Brain microvascular endothelial cell (primary cell): ENCODE data around the gene TRIM9.
"Not testable (repeated sequence)": the region's sequence is repeated elsewhere in the genome, so short reads cannot be mapped to it uniquely, and the experiment has no call there.

ENCODE experiments used
- DNase-seq: peaks from one replicate; pipeline ENCODE4 v3.0.0-alpha.2; 2020
- H3K27ac ChIP-seq: fragments of 250-450 bp; sonication (Bioruptor Pico); 2 replicates; pipeline ENCODE4 v1.5.1; 2020; ENCODE audit warnings: mild to moderate bottlenecking, moderate library complexity
- H3K27me3 ChIP-seq: fragments of 250-450 bp; sonication (Bioruptor Pico); replicated peaks from 2 replicates; pipeline ENCODE4 v1.5.1; 2020; ENCODE audit warnings: mild to moderate bottlenecking
- H3K36me3 ChIP-seq: fragments of 250-450 bp; sonication (Bioruptor Pico); replicated peaks from 2 replicates; pipeline ENCODE4 v1.5.1; 2020; ENCODE audit warnings: mild to moderate bottlenecking
- H3K4me3 ChIP-seq: 2 replicates; pipeline ENCODE4 v1.5.1; 2011; ENCODE audit warnings: low read depth, mild to moderate bottlenecking, control low read depth, low read length, moderate library complexity
- CTCF ChIP-seq: IDR thresholded peaks from 2 replicates; pipeline ENCODE4 v1.5.1; 2011; ENCODE audit warnings: low read depth, mild to moderate bottlenecking, moderate library complexity, low read length, control low read depth, inconsistent platforms; ENCODE audit errors: missing control alignments
- in situ Hi-C: cut with HindIII; loops from 2 replicates; pipeline ENCODE4 v1.10.0; 2017; ENCODE audit warnings: low sequenced_read_pairs, low pct_ligation_motif_present

TRIM9 gene

GRCh38 chr14:50957296-50957695 lies 137.6 kb downstream of the TRIM9 start:
- Histone ChIP-seq H3K4me3 (no peak overlapping the region), H3K27me3 (no peaks in the 10 kb centered on the region), H3K36me3 (no peaks in the 10 kb centered on the region), H3K27ac (peak overlapping the region; percentile 31)
- peak; percentile 63 for DNase-seq
- TF ChIP-seq CTCF = peak; percentile 19
- in situ Hi-C loops = no loop called here

DNA sequence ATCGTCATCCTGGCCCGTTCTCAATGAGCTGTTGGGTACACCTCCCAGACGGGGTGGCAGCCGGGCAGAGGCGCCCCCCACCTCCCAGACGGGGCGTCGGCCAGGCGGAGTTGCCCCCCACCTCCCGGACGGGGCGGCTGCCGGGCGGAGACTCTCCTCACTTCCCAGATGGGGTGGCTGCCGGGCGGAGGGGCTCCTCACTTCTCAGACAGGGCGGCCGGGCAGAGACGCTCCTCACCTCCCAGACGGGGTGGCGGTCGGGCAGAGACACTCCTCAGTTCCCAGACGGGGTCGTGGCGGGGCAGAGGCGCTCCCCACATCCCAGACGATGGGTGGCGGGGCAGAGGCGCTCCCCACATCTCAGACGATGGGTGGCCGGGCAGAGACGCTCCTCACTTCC lies 138.5 kb downstream of the TRIM9 start:
- in situ Hi-C loops, H3K27me3 ChIP-seq, H3K36me3 ChIP-seq, DNase-seq, H3K27ac ChIP-seq, H3K4me3 ChIP-seq: not testable (repeated sequence)

DNA sequence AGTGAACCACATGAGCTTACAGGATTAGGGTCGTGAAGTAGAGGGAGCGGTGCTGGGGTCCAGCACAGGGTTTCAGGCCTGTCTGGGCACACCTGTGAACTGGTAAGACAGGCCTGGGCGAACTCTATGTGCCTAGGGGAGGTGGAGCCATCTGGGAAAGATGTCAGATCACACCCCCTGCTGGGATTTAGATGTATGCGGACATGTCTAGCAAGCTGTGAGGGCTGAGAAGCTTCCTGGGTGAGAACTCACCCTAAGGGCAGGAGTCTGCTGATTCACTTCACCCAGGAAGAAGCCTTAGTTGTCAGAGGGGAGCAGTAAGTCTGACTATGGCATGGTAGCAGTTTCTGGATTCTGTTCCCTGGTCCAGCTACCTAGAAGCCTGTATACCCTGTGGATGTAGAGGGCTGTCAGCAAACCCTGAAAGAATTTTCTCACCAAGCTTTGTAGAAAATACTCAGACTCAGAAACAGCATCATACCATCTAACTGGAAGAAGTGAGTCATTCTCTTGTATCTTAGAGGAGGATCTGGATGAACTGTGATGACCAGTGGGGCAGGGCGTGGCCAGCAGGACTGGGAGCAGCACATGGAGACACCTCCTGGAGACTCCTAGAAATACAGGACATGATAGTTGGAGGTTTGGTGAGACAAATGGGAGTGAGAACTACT lies 139.4 kb downstream of the TRIM9 start:
- in situ Hi-C loops = no loop called here

DNA sequence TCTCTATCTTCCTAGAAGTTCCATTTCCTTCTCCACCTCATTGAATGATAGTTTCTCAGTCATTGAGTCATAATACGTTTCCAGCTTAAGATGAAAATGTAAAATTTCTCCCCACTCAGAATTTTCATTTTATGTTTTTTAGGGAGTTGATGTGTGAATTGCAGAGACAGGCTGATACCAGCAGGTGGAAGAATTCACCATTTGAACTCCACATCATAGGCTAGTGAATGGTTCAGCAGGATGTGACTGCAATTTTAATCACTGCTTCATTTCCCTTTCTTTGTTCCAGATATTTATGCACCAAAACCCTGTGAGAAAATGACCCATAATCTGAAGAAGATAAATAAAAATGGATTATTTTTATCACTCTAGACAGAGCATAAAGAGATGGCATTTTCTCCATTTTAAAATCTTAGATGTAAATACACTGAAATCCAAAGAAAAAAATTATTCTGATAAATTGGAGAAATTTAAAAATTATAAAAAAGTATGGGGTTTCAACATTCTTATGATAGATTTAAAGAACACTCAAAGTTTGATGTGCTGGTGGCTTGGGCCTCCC lies 140.0 kb downstream of the TRIM9 start:
- DNase-seq = peak; percentile 61
- TF ChIP-seq CTCF = peak; percentile 75
- Histone ChIP-seq H3K36me3 (no peaks in the 10 kb centered on the region), H3K4me3 (no peak overlapping the region), H3K27me3 (no peaks in the 10 kb centered on the region), H3K27ac (peak overlapping the region; percentile 96)
- in situ Hi-C loops = no loop called here

More for the DNA sequence above, 139.4 kb downstream of the TRIM9 start:
- DNase-seq = peak; percentile 98
- H3K27me3 ChIP-seq = no peaks in the 10 kb centered on the region
- no peak overlapping the region for H3K4me3 ChIP-seq
- TF ChIP-seq CTCF = peak; percentile 74
- H3K27ac ChIP-seq = peak overlapping the region; percentile 96
- no peaks in the 10 kb centered on the region for H3K36me3 ChIP-seq

DNA sequence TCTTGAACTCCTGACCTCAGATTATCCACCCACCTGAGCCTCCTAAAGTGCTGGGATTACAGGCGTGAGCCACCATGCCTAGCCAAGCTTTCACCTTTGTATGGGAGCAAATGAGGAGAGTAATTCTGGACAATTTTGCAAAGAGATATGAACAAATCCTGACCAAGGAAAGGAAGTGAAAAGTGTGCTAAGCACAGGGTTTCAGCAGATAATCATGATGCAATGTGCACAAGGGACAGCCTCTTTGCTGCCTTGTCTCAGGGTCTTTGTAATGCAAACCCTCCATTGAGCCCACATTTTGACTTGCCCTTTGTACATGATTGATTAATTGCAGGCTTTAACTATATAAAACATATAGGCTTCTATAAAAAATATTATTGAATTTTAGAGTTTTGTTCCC lies 141.4 kb downstream of the TRIM9 start:
- in situ Hi-C loops = no loop called here
- Histone ChIP-seq H3K4me3 (no peak overlapping the region), H3K27ac (no peak overlapping the region), H3K36me3 (no peaks in the 10 kb centered on the region), H3K27me3 (no peaks in the 10 kb centered on the region)
- no peak for DNase-seq
- no peak for TF ChIP-seq CTCF

DNA sequence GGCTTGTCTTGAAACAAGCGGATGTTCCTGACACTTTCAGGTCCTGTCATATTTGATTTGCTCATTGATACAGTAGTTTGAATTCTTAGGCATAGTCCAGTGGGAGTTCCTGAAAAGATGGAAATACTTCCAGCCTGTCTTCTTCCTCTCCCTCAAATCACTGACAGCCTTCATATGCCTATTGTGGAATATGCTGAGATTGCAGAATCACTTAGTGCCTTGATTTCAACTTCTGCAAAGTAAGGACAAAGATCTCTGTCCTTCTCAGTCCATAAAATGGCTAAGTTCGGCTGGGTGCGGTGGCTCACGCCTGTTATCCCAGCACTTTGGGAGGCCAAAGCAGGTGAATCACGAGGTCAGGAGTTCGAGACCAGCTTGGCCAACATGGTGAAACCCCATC lies 143.9 kb downstream of the TRIM9 start:
- no peak for DNase-seq
- TF ChIP-seq CTCF = no peak
- H3K4me3 ChIP-seq = no peak overlapping the region
- H3K27me3 ChIP-seq = no peaks in the 10 kb centered on the region
- H3K36me3 ChIP-seq = no peaks in the 10 kb centered on the region
- in situ Hi-C loops = no loop called here
- H3K27ac ChIP-seq = no peak overlapping the region
